Stimulated activated CD4-positive, alpha-beta T cell treated with anti-CD3 and anti-CD28 coated beads, Interleukin-1b, Interleukin-23, amount 100 ng/mL, for 4 hours (primary cell): ENCODE measurements around the gene BSND.

ENCODE experiments used
- DNase-seq, 2 donors: peaks; one replicate each; pipeline ENCODE4 v3.0.0-alpha.2; 2020; ENCODE audit warnings: low read depth in 2 of 2

BSND gene

GRCh38 chr1:54975356-54976108 is 23.2 kb upstream of the BSND start:
- DNase-seq, result no peak

- no peak for DNase-seq
These were observed 22.0 kb upstream of the BSND start for GRCh38 chr1:54976747-54977146.

- no peak for DNase-seq
These were observed 21.0 kb upstream of the BSND start for GRCh38 chr1:54977533-54978297.

GRCh38 chr1:54978528-54979326 is 20.0 kb upstream of the BSND start:
- no peak for DNase-seq

- DNase-seq, result no peak
These were observed 19.3 kb upstream of the BSND start for GRCh38 chr1:54979327-54979891.

- no peak for DNase-seq
These were observed 18.6 kb upstream of the BSND start for GRCh38 chr1:54980046-54980527.

GRCh38 chr1:54980528-54981241 is 18.0 kb upstream of the BSND start, which contains the start of gene TMEM61:
TSS of gene TMEM61 (plus strand) at chr1:54980628. CDS start at chr1:54981066, 438 bp downstream.
- no peak for DNase-seq

GRCh38 chr1:54981466-54981865 is 17.3 kb upstream of the BSND start:
- no peak for DNase-seq

GRCh38 chr1:54982739-54983138 is 16.0 kb upstream of the BSND start:
- no peak for DNase-seq

GRCh38 chr1:54984131-54984842 is 14.4 kb upstream of the BSND start:
- no peak for DNase-seq

- no peak for DNase-seq
These were observed 13.2 kb upstream of the BSND start for GRCh38 chr1:54985556-54985955.

- DNase-seq, result no peak
These were observed 12.7 kb upstream of the BSND start for GRCh38 chr1:54986025-54986424.

GRCh38 chr1:54986533-54986932 is 12.2 kb upstream of the BSND start:
- no peak for DNase-seq

- no peak for DNase-seq
These were observed 11.3 kb upstream of the BSND start for GRCh38 chr1:54987427-54987826.

GRCh38 chr1:54987919-54988705 is 10.6 kb upstream of the BSND start:
- DNase-seq, result no peak

- no peak for DNase-seq
These were observed 9.8 kb upstream of the BSND start for GRCh38 chr1:54988975-54989374.

- DNase-seq, result no peak
These were observed 9.3 kb upstream of the BSND start for GRCh38 chr1:54989473-54989872.

GRCh38 chr1:54989968-54990810 is 8.5 kb upstream of the BSND start:
- DNase-seq, result no peak

- no peak for DNase-seq
These were observed 7.8 kb upstream of the BSND start for GRCh38 chr1:54990916-54991315.
